GM12878 (cell line): ENCODE results near the gene KLHDC1. TPM values are rescaled to one million over a fixed set of nuclear protein-coding genes. Genes with fewer than 3 reads are reported as not detected.
"Not testable (repeated sequence)": the region's sequence is repeated elsewhere in the genome, so short reads cannot be mapped to it uniquely, and the experiment has no call there.

Experiments used
- ATAC-seq: fragments of 200-7000 bp; cut with Tn5 transposase; 3 replicates; pipeline ENCODE4 v1.9.1; 2020; ENCODE audit warnings: mild to moderate bottlenecking, moderate library complexity
- BruUV-seq: library from RNA; stranded (reverse); fragments of 400-500 nt; replicated peaks from 2 replicates; lab custom pipeline; 2021; lab: Mats Ljungman, UMichigan
- CTCF ChIA-PET: fragments of 300-600 bp; sonication (Branson Sonifier 250); formaldehyde crosslinking; extraction: SDS; loops from one replicate; lab custom pipeline; 2021; ENCODE audit warnings: inconsistent platforms; lab: Yijun Ruan, JAX
- POLR2A ChIA-PET: fragments of 350-600 bp; formaldehyde crosslinking; extraction: SDS; loops from one replicate; lab custom pipeline; 2021; ENCODE audit warnings: inconsistent platforms; lab: Charles Lee
- RAD21 ChIA-PET: fragments of 300-600 bp; sonication (Branson Sonifier 250); formaldehyde crosslinking; loops from one replicate; lab custom pipeline; 2023; ENCODE audit warnings: antibody characterized with exemption; ENCODE audit not compliant: unreplicated experiment; lab: Charles Lee
- SMC1A ChIA-PET: fragments of 300-600 bp; sonication (Branson Sonifier 250); formaldehyde crosslinking; loops from one replicate; lab custom pipeline; 2023; ENCODE audit not compliant: unreplicated experiment, uncharacterized antibody; lab: Charles Lee
- DNase-seq: peaks from one replicate; pipeline ENCODE4 v3.0.0-alpha.2; 2011; ENCODE audit warnings: low read depth, low spot score
- FAIRE-seq: peaks from 3 replicates; lab custom pipeline; 2011; peaks lifted over from hg19 to GRCh38; lab: Jason Lieb, UNC
- H2AFZ ChIP-seq: 2 replicates; pipeline ENCODE4 v1.6.0; 2011; ENCODE audit warnings: low read depth, low read length, control low read depth; ENCODE audit not compliant: control insufficient read depth
- H3K27ac ChIP-seq: 2 replicates; pipeline ENCODE4 v1.5.1; 2011; ENCODE audit warnings: control low read depth; ENCODE audit not compliant: control insufficient read depth, insufficient read depth
- H3K27me3 ChIP-seq, 2 experiments: replicated peaks in 1 of 2; 2 replicates each; pipeline versions ENCODE4 v1.6.0 to v1.6.1; 2011; ENCODE audit warnings: low read length in 1 of 2; ENCODE audit not compliant: control insufficient read depth in 2 of 2, insufficient read depth in 2 of 2
- H3K36me3 ChIP-seq, 2 experiments: 2 replicates each; pipeline ENCODE4 v1.5.1; 2011; ENCODE audit warnings: low read length in 1 of 2; ENCODE audit not compliant: control insufficient read depth in 2 of 2, insufficient read depth in 2 of 2
- H3K4me1 ChIP-seq: 2 replicates; pipeline ENCODE4 v1.6.1; 2011; ENCODE audit warnings: mild to moderate bottlenecking, low read length, moderate library complexity, mixed read lengths; ENCODE audit not compliant: control insufficient read depth, insufficient read depth
- H3K4me2 ChIP-seq: 2 replicates; pipeline ENCODE4 v1.6.0; 2011; ENCODE audit warnings: control low read depth; ENCODE audit not compliant: control insufficient read depth, insufficient read depth
- H3K4me3 ChIP-seq: fragments of 200-600 bp; sonication (generic); 2 replicates; pipeline ENCODE4 v1.5.1; 2016
- H3K79me2 ChIP-seq: 2 replicates; pipeline ENCODE4 v1.6.0; 2011; ENCODE audit warnings: low read length; ENCODE audit not compliant: control insufficient read depth, insufficient read depth
- H3K9ac ChIP-seq: 2 replicates; pipeline ENCODE4 v1.8.0; 2011; ENCODE audit warnings: low read length, control low read depth, mixed read lengths; ENCODE audit not compliant: control insufficient read depth, insufficient read depth
- H3K9me3 ChIP-seq: replicated peaks from 3 replicates; pipeline ENCODE4 v1.5.1; 2011; ENCODE audit warnings: mild to moderate bottlenecking, low read length; ENCODE audit not compliant: control insufficient read depth, insufficient read depth
- H4K20me1 ChIP-seq: 2 replicates; pipeline ENCODE4 v1.6.0; 2011; ENCODE audit not compliant: control insufficient read depth, insufficient read depth
- BRCA1 ChIP-seq: IDR thresholded peaks from 2 replicates; pipeline ENCODE4 v1.6.1; 2011; ENCODE audit warnings: low read depth, low read length, improper control_type of control experiment
- HCFC1 ChIP-seq: fragments of 150-350 bp; IDR thresholded peaks from 2 replicates; pipeline ENCODE4 v1.6.1; 2014; ENCODE audit warnings: low read length
- MTA3 ChIP-seq: IDR thresholded peaks from 2 replicates; pipeline ENCODE4 v1.6.1; 2012; ENCODE audit warnings: low read length, inconsistent platforms, borderline replicate concordance
- PML ChIP-seq: IDR thresholded peaks from 2 replicates; pipeline ENCODE4 v1.6.1; 2012; ENCODE audit warnings: low read length, inconsistent platforms
- POLR2AphosphoS2 ChIP-seq: IDR thresholded peaks from 2 replicates; pipeline ENCODE4 v1.6.1; 2011; ENCODE audit warnings: low read depth, mild to moderate bottlenecking, low read length, improper control_type of control experiment, moderate library complexity
- POU2F2 ChIP-seq: IDR thresholded peaks from 3 replicates; pipeline ENCODE4 v1.6.1; 2011; ENCODE audit warnings: low read depth, mild to moderate bottlenecking, low read length, borderline replicate concordance
- SMAD1 ChIP-seq: fragments of 450-650 bp; IDR thresholded peaks from 2 replicates; pipeline ENCODE4 v1.6.1; 2018; ENCODE audit warnings: mild to moderate bottlenecking, low read depth; ENCODE audit not compliant: partially characterized antibody
- SMC3 ChIP-seq: IDR thresholded peaks from 2 replicates; pipeline ENCODE4 v1.6.1; 2011; ENCODE audit warnings: low read length, improper control_type of control experiment, borderline replicate concordance
- SREBF2 ChIP-seq: IDR thresholded peaks from 2 replicates; pipeline ENCODE4 v1.6.1; 2012; ENCODE audit warnings: mild to moderate bottlenecking, low read length
- TAF1 ChIP-seq: IDR thresholded peaks from 2 replicates; pipeline ENCODE4 v1.6.1; 2011; ENCODE audit warnings: mild to moderate bottlenecking, low read depth, low read length, borderline replicate concordance
- ZBED1 ChIP-seq: IDR thresholded peaks from 2 replicates; pipeline ENCODE4 v1.6.1; 2016; ENCODE audit warnings: borderline replicate concordance
- WGBS: methylation state at CpG from one replicate; pipeline ENCODE4 v1.1.6; 2016; ENCODE audit warnings: low lambda C conversion rate; ENCODE audit not compliant: insufficient replicate concordance, insufficient coverage; ENCODE audit errors: missing lambda C conversion rate; 5-methylcytosine and 5-hydroxymethylcytosine counted together
- in situ Hi-C: fragments of 300-500 bp; cut with MboI; formaldehyde crosslinking; loops from 9 replicates; pipeline ENCODE4 v1.14.3; 2018; ENCODE audit warnings: mixed read lengths
- intact Hi-C: fragments of 100-400 bp; cut with micrococcal nuclease; formaldehyde crosslinking; loops from one replicate; pipeline ENCODE4 v1.14.2; 2022; ENCODE audit not compliant: unreplicated experiment
- polyA plus RNA-seq, 11 experiments: library from polyadenylated mRNA; depleted of rRNA in 4 of 11; unstranded in 6 of 11; stranded (reverse) in 5 of 11; fragments of >200 nt; fragmentation: Nextera tagmentation in 4 of 11; fragmentation: Illumina TruSeq in 1 of 11; extraction: Ambion mirVana in 4 of 11; extraction: Trizol in 1 of 11; gene quantifications; 1 replicate in 1 of 11; 2 replicates in 10 of 11; pipeline versions ENCODE4 v1.2.1 to v1.2.3, GENCODE V29; 2011 to 2016; ENCODE audit warnings: inconsistent platforms in 2 of 11, missing spikeins in 2 of 11, low read depth in 1 of 11
- total RNA-seq, 4 experiments: library from RNA; depleted of rRNA in 3 of 4; stranded (reverse); fragments of >200 nt in 3 of 4; fragmentation: Illumina TruSeq in 1 of 4; extraction: Trizol in 1 of 4; gene quantifications; 2 replicates each; pipeline versions ENCODE4 v1.2.1 to v1.2.3, GENCODE V29; 2013 to 2021
- TF ChIP-seq, protein P1 (sequence below): fragments of 450-650 bp; IDR thresholded peaks from 2 replicates; pipeline ENCODE4 v1.6.1; 2018; ENCODE audit warnings: borderline replicate concordance, mild to moderate bottlenecking; ENCODE audit not compliant: partially characterized antibody
- TF ChIP-seq, protein P2 (sequence below): IDR thresholded peaks from 2 replicates; pipeline ENCODE4 v1.6.1; 2012; ENCODE audit warnings: low read length, inconsistent platforms

The KLHDC1 gene
- total and polyA plus RNA-seq, 10 of the 15 experiments (the other 5 are each of a cell fraction or from before 2014, with no cell fraction given), result 0.22 to 0.98 (median 0.55) TPM

DNA sequence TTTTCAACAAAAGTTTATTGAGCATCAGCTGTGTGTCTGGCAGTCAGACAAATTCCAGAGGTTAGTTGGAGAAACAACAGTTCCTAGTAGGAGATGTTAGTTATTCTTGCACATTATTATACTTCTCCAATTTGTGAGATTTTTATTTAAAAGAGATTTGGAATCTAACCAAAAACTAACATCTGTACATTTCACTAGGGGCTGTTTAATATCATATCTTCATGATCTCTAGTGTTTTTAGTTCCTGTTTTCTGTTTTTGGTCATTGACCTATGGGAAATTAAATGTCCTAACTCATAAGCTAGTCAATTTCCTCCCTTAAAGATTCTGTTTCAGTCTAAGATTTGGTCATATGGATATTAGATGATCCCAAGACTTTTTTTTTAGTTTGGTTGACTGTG, 40.9 kb downstream of the KLHDC1 start (continued):
- TF ChIP-seq TAF1, result no peak

DNA sequence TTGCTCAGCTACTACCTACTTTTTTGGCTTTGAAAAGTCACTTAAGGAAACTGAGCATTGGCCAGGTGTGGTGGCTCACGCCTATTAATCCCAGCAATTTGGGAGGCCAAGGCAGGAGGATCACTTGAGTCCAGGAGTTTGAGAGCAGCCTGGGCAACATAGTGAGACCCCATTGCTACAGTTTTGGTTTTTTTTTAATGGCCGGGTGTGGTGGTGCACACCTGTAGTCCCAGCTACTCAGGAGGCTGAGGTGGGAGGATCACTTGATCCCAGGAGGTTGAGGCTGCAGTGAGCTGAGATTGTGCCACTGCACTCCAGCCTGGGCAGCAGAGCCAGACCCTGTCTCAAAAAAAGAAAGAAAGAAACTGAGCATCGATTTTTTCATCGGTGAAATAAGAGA, 42.7 kb downstream of the KLHDC1 start:
- RAD21 ChIA-PET, H2AFZ ChIP-seq, intact Hi-C loops, FAIRE-seq, H3K4me2 ChIP-seq, H4K20me1 ChIP-seq, H3K9me3 ChIP-seq, H3K79me2 ChIP-seq, H3K27me3 ChIP-seq, ATAC-seq, H3K4me3 ChIP-seq, BruUV-seq, H3K4me1 ChIP-seq, DNase-seq, H3K9ac ChIP-seq, H3K36me3 ChIP-seq, H3K27ac ChIP-seq, in situ Hi-C loops: not testable (repeated sequence)
- CTCF ChIA-PET, result interaction anchor here (0.6 to 0.9 kb wide), 3 partner anchors 9 to 27 kb away, joined by 3 read pairs; no protein-coding TSS in a partner anchor
- POLR2A ChIA-PET, result interaction anchor here (0.5 kb wide), 1 partner anchor 178 kb away, joined by 3 read pairs; no protein-coding TSS in a partner anchor
- 81% methylated on average over 4 of the region's 4 CpGs for WGBS
- SMC1A ChIA-PET, result interaction anchor here (1.3 kb wide), 1 partner anchor 9 kb away, joined by 4 read pairs; no protein-coding TSS in a partner anchor

- RAD21 ChIA-PET, result no interaction called here
- intact Hi-C loops, result no loop called here
- H3K79me2 ChIP-seq, result no peaks in the 10 kb centered on the region
- no peak overlapping the region for H3K4me2 ChIP-seq
- no peak overlapping the region for H3K27ac ChIP-seq
- H3K27me3 ChIP-seq, result no peaks in the 10 kb centered on the region
- BruUV-seq, result no TSS peak
- no peaks in the 10 kb centered on the region for H3K9me3 ChIP-seq
- H3K36me3 ChIP-seq, result no peaks in the 10 kb centered on the region
- POLR2A ChIA-PET, result no interaction called here
- H3K9ac ChIP-seq, result no peak overlapping the region
- ATAC-seq, result no peak
- 6% methylated on average over 1 of the region's 1 CpG for WGBS
- no peak for FAIRE-seq
- H4K20me1 ChIP-seq, result no peaks in the 10 kb centered on the region
- H3K4me1 ChIP-seq, result no peaks in the 10 kb centered on the region
- no peak for DNase-seq
- no peak overlapping the region for H2AFZ ChIP-seq
- CTCF ChIA-PET, result interaction anchor here (0.5 to 1.0 kb wide), 3 partner anchors 10 to 394 kb away, joined by 3 to 4 read pairs (median 3); no protein-coding TSS in a partner anchor
- in situ Hi-C loops, result no loop called here
- SMC1A ChIA-PET, result interaction anchor here (1.3 kb wide), 1 partner anchor 9 kb away, joined by 4 read pairs; no protein-coding TSS in a partner anchor
- H3K4me3 ChIP-seq, result no peak overlapping the region
- TF ChIP-seq, protein P1, sequence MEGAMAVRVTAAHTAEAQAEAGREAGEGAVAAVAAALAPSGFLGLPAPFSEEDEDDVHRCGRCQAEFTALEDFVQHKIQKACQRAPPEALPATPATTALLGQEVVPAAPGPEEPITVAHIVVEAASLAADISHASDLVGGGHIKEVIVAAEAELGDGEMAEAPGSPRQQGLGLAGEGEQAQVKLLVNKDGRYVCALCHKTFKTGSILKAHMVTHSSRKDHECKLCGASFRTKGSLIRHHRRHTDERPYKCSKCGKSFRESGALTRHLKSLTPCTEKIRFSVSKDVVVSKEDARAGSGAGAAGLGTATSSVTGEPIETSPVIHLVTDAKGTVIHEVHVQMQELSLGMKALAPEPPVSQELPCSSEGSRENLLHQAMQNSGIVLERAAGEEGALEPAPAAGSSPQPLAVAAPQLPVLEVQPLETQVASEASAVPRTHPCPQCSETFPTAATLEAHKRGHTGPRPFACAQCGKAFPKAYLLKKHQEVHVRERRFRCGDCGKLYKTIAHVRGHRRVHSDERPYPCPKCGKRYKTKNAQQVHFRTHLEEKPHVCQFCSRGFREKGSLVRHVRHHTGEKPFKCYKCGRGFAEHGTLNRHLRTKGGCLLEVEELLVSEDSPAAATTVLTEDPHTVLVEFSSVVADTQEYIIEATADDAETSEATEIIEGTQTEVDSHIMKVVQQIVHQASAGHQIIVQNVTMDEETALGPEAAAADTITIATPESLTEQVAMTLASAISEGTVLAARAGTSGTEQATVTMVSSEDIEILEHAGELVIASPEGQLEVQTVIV, result no peak
- TF ChIP-seq HCFC1 (no peak), SMC3 (no peak), POLR2AphosphoS2 (no peak), MTA3 (no peak), BRCA1 (no peak), SMAD1 (no peak), SREBF2 (no peak), ZBED1 (no peak), POU2F2 (no peak), PML (no peak)
- TF ChIP-seq, protein P2, sequence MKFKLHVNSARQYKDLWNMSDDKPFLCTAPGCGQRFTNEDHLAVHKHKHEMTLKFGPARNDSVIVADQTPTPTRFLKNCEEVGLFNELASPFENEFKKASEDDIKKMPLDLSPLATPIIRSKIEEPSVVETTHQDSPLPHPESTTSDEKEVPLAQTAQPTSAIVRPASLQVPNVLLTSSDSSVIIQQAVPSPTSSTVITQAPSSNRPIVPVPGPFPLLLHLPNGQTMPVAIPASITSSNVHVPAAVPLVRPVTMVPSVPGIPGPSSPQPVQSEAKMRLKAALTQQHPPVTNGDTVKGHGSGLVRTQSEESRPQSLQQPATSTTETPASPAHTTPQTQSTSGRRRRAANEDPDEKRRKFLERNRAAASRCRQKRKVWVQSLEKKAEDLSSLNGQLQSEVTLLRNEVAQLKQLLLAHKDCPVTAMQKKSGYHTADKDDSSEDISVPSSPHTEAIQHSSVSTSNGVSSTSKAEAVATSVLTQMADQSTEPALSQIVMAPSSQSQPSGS, result no peak
Observed at GRCh38 chr14:49745191-49745590, 52.3 kb downstream of the KLHDC1 start.
